Body of pancreas (tissue), 4 donors: ENCODE data around the gene RCN2.

Experiments used
- CTCF ChIP-seq, 7 experiments: fragments of 450-650 bp in 4 of 7; fragments of 200-600 bp in 3 of 7; sonication (generic) in 3 of 7; IDR thresholded peaks; one replicate each; pipeline ENCODE4 v1.5.1; 2016 to 2019; ENCODE audit warnings: antibody characterized with exemption in 7 of 7
- POLR2A ChIP-seq, 3 donors: fragments of 450-650 bp; IDR thresholded peaks; one replicate each; pipeline ENCODE4 v1.6.1; 2016; ENCODE audit warnings: antibody characterized with exemption in 3 of 3, mild to moderate bottlenecking in 2 of 3

DNA sequence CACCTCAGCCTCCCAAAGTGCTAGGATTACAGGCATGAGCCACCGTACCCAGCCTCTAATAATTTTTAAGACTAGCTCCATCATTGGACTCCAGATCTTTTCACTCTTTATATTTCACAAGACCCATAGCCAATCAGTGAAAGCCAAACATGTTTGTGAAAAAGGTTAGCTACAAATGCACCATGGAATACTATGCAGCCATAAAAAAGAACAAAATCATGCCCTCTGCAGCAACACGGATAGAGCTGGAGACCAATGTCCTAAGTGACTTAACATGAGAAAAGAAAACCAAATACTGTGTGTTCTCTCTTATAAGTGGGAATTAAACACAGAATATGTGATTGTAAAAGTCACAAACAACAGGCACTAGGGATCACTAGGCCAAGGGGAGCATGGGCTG, 29.6 kb upstream of the RCN2 start:
- no peak for TF ChIP-seq CTCF (IDR thresholded peaks at IDR 0.05)
- no peak for TF ChIP-seq POLR2A (IDR thresholded peaks at IDR 0.05)
